Panc1 (cell line): ENCODE measurements around the gene ALG9. TPM values are rescaled to one million over a fixed set of nuclear protein-coding genes. Genes with fewer than 3 reads are reported as not detected.

ENCODE experiments used
- ATAC-seq: fragments of 200-7000 bp; cut with Tn5 transposase; 2 replicates; pipeline ENCODE4 v1.9.1; 2020; ENCODE audit warnings: mild to moderate bottlenecking, moderate library complexity
- BruUV-seq: library from RNA; stranded (reverse); fragments of 400-500 nt; replicated peaks from 2 replicates; lab custom pipeline; 2021; lab: Mats Ljungman, UMichigan
- CTCF ChIA-PET: fragments of 300-600 bp; sonication (Branson Sonifier 250); formaldehyde crosslinking; loops from one replicate; lab custom pipeline; 2022; ENCODE audit warnings: antibody characterized with exemption; lab: Charles Lee
- POLR2A ChIA-PET: fragments of 300-600 bp; sonication (Branson Sonifier 250); formaldehyde crosslinking; loops from one replicate; lab custom pipeline; 2022; ENCODE audit warnings: antibody characterized with exemption; lab: Charles Lee
- DNase-seq: peaks from one replicate; pipeline ENCODE4 v3.0.0-alpha.2; 2010; ENCODE audit warnings: low read depth, low spot score
- H3K27ac ChIP-seq: 2 replicates; pipeline ENCODE4 v1.5.1; 2011; ENCODE audit warnings: mild to moderate bottlenecking, low read length, inconsistent platforms
- H3K27me3 ChIP-seq: fragments of 200-500 bp; sonication (Bioruptor generic); 2 replicates; pipeline ENCODE4 v1.6.0; 2014; ENCODE audit warnings: low read length, inconsistent platforms; ENCODE audit not compliant: control insufficient read depth, insufficient read depth
- H3K36me3 ChIP-seq: fragments of 200-500 bp; sonication (Bioruptor generic); 2 replicates; pipeline ENCODE4 v1.5.1; 2014; ENCODE audit warnings: inconsistent platforms, mild to moderate bottlenecking, low read length, moderate library complexity; ENCODE audit not compliant: control insufficient read depth, insufficient read depth
- H3K4me1 ChIP-seq: 2 replicates; pipeline ENCODE4 v1.5.1; 2011; ENCODE audit warnings: inconsistent platforms, mild to moderate bottlenecking, low read length, moderate library complexity; ENCODE audit not compliant: control insufficient read depth, insufficient read depth
- H3K4me3 ChIP-seq, 2 experiments: 2 replicates each; pipeline ENCODE4 v1.5.1; 2011 to 2012; ENCODE audit warnings: low read depth in 2 of 2, low read length in 2 of 2, mild to moderate bottlenecking in 2 of 2, inconsistent platforms in 1 of 2, moderate library complexity in 1 of 2
- H3K9me3 ChIP-seq: fragments of 200-500 bp; sonication (Bioruptor generic); 2 replicates; pipeline ENCODE4 v1.5.1; 2014; ENCODE audit warnings: low read depth, mild to moderate bottlenecking, inconsistent platforms, low read length, moderate library complexity; ENCODE audit not compliant: control insufficient read depth, insufficient read depth
- CTCF ChIP-seq: fragments of 450-650 bp; IDR thresholded peaks from 2 replicates; pipeline ENCODE4 v1.5.1; 2017; ENCODE audit warnings: mild to moderate bottlenecking
- POLR2AphosphoS5 ChIP-seq: IDR thresholded peaks from 2 replicates; pipeline ENCODE4 v1.6.1; 2012; ENCODE audit warnings: mild to moderate bottlenecking, low read depth, low read length, moderate library complexity
- REST ChIP-seq, 2 experiments: IDR thresholded peaks; 2 replicates each; pipeline ENCODE4 v1.6.1; 2011 to 2012; ENCODE audit warnings: low read depth in 2 of 2, control low read depth in 1 of 2, low read length in 1 of 2, mild to moderate bottlenecking in 1 of 2, moderate library complexity in 1 of 2; ENCODE audit not compliant: insufficient read depth in 1 of 2
- SIN3A ChIP-seq: IDR thresholded peaks from 2 replicates; pipeline ENCODE4 v1.6.1; 2012; ENCODE audit warnings: low read depth, mild to moderate bottlenecking, low read length, moderate library complexity, borderline replicate concordance; ENCODE audit not compliant: insufficient read depth
- TCF7L2 ChIP-seq: IDR thresholded peaks from 2 replicates; pipeline ENCODE4 v1.6.1; 2011; ENCODE audit warnings: mild to moderate bottlenecking, low read depth, low read length, inconsistent platforms
- in situ Hi-C: cut with HindIII; loops from 2 replicates; pipeline ENCODE4 v1.10.0; 2016; ENCODE audit warnings: low sequenced_read_pairs, low pct_unique_long_range_greater_than_20kb
- intact Hi-C: fragments of 100-400 bp; cut with micrococcal nuclease; formaldehyde crosslinking; loops from one replicate; pipeline ENCODE4 v1.10.0; 2022; ENCODE audit not compliant: unreplicated experiment
- total RNA-seq: library from RNA; stranded (reverse); gene quantifications from one replicate; pipeline ENCODE4 v1.2.1, GENCODE V29; 2021; ENCODE audit not compliant: unreplicated experiment

The ALG9 gene
- total RNA-seq, 1 experiment from 2014 or later: 27.1 TPM

GRCh38 chr11:111829185-111829968 is 42.0 kb downstream of the ALG9 start:
- intact Hi-C loops (no loop called here), in situ Hi-C loops (no loop called here)
- Histone ChIP-seq H3K4me1 (no peaks in the 10 kb centered on the region), H3K27me3 (no peaks in the 10 kb centered on the region), H3K9me3 (no peaks in the 10 kb centered on the region), H3K36me3 (no peaks in the 10 kb centered on the region), H3K4me3 (no peak overlapping the region), H3K27ac (no peak overlapping the region)
- no peak for DNase-seq
- TF ChIP-seq REST (IDR thresholded peaks at IDR 0.05; ENCODE audit: insufficient read depth in 1 of 2, low read depth in 2 of 2, low read length in 1 of 2) (no peak), CTCF (no peak), SIN3A (no peak), TCF7L2 (no peak), POLR2AphosphoS5 (no peak)
- ChIA-PET CTCF (no interaction called here), POLR2A (no interaction called here)
- BruUV-seq: no TSS peak
- no peak for ATAC-seq

GRCh38 chr11:111826322-111826950 is 44.9 kb downstream of the ALG9 start:
- Histone ChIP-seq H3K9me3 (no peaks in the 10 kb centered on the region), H3K27ac (no peak overlapping the region), H3K27me3 (no peaks in the 10 kb centered on the region), H3K36me3 (no peaks in the 10 kb centered on the region), H3K4me3 (no peak overlapping the region), H3K4me1 (no peaks in the 10 kb centered on the region)
- TF ChIP-seq POLR2AphosphoS5 (no peak), CTCF (no peak), REST (IDR thresholded peaks at IDR 0.05; ENCODE audit: insufficient read depth in 1 of 2, low read depth in 2 of 2, low read length in 1 of 2) (no peak), SIN3A (no peak), TCF7L2 (no peak)
- CTCF ChIA-PET: interaction anchor here (0.7 kb wide), 1 partner anchor 136 kb away, joined by 4 read pairs; no protein-coding TSS in a partner anchor
- no TSS peak for BruUV-seq
- ATAC-seq (no peak), DNase-seq (no peak)
- intact Hi-C loops: no loop called here
- POLR2A ChIA-PET: interaction anchor here (0.7 kb wide), 1 partner anchor 25 kb away, joined by 3 read pairs; no protein-coding TSS in a partner anchor
- in situ Hi-C loops: no loop called here
